ENCODE results near the gene SERPINI2. TPM values are rescaled to one million over a fixed set of nuclear protein-coding genes. Genes with fewer than 3 reads are reported as not detected.
A peak's percentile ranks its signal among the peaks of the same experiment; 100 is the strongest.

SERPINI2 gene
- total and polyA plus RNA-seq, 2 of the 13 experiments (the other 11 are each of a cell fraction or from before 2014, with no cell fraction given): not detected

DNA sequence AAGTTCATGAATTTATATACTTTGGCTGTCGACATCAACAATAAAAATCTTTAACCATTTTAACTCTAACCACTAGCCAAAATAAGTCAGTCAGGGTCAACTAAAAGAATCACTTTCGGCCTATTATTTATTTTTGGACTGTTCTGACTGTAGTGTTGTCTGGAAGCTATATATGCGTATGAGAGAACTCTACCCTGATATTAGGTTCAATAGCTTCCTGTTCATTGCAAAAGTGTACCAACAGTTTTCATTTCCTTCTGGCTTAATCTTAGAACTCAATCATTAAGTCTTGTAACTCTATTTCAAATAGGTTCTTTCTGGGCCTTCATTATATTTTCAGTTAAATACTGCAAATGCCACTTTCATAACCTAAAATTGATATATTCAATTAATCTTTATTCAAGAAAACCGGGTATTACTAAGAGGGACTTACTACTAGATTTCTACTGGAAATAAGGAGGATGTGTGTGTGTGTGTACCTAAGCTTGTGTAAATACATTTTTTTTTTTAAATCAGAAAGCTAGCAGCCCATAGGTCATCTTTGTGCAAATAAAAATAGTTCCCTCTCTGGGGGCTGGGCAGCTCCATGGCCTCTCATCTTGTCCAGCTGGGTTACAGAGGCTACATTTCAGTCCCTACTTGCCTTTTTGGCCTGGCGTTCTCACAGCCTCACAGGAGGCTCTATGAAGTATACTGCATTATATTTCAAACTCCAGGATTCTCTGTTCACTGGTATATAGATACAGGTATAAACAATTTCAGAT lies 5.8 kb downstream of the SERPINI2 start (continued):
- TF ChIP-seq FOSL2 (CRISPR knock-in tag; IDR thresholded peaks at IDR 0.05) (no peak), MAZ (IDR thresholded peaks at IDR 0.05; ENCODE audit: borderline replicate concordance, low read depth, low read length) (no peak), MAZ (CRISPR knock-in tag; IDR thresholded peaks at IDR 0.05; ENCODE audit: low read depth) (no peak), ZNF550 (CRISPR knock-in tag; IDR thresholded peaks at IDR 0.05; ENCODE audit: borderline replicate concordance) (no peak), ZNF552 (CRISPR knock-in tag; IDR thresholded peaks at IDR 0.05; ENCODE audit: borderline replicate concordance) (no peak), ZFYVE20 (CRISPR knock-in tag; IDR thresholded peaks at IDR 0.05; ENCODE audit: borderline replicate concordance, low read depth) (no peak), RCOR2 (CRISPR knock-in tag; IDR thresholded peaks at IDR 0.05) (no peak; the same call in 1 of the 2 replicates), FOXA1 (IDR thresholded peaks at IDR 0.05) (peak; percentile 84), FOXA1 (CRISPR knock-in tag; IDR thresholded peaks at IDR 0.05) (peak; percentile 74), MIER2 (CRISPR knock-in tag; IDR thresholded peaks at IDR 0.05) (no peak), NFRKB (IDR thresholded peaks at IDR 0.05) (no peak), GTF2F1 (IDR thresholded peaks at IDR 0.05; ENCODE audit: low read length) (no peak), SYNCRIP (IDR thresholded peaks at IDR 0.05; ENCODE audit: insufficient read depth, low read depth, low read length) (no peak), POLR2AphosphoS5 (IDR thresholded peaks at IDR 0.05; ENCODE audit: low read depth, low read length) (no peak), ZNF615 (CRISPR knock-in tag; IDR thresholded peaks at IDR 0.05; ENCODE audit: borderline replicate concordance) (no peak), ZNF772 (CRISPR knock-in tag; IDR thresholded peaks at IDR 0.05) (no peak), SMARCC2 (IDR thresholded peaks at IDR 0.05) (no peak), HMGA1 (CRISPR knock-in tag; conservative IDR thresholded peaks at IDR 0.05) (no peak), KDM5A (IDR thresholded peaks at IDR 0.05; ENCODE audit: borderline replicate concordance, low read length) (no peak), ZNF674 (CRISPR knock-in tag; IDR thresholded peaks at IDR 0.05; ENCODE audit: low read depth) (no peak), ZNF775 (CRISPR knock-in tag; IDR thresholded peaks at IDR 0.05; ENCODE audit: borderline replicate concordance) (no peak), U2AF1 (optimal IDR thresholded peaks at IDR 0.05; ENCODE audit: low read depth, low read length) (no peak)
- TF ChIP-seq, protein P1, sequence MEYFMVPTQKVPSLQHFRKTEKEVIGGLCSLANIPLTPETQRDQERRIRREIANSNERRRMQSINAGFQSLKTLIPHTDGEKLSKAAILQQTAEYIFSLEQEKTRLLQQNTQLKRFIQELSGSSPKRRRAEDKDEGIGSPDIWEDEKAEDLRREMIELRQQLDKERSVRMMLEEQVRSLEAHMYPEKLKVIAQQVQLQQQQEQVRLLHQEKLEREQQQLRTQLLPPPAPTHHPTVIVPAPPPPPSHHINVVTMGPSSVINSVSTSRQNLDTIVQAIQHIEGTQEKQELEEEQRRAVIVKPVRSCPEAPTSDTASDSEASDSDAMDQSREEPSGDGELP (IDR thresholded peaks at IDR 0.05; ENCODE audit: borderline replicate concordance, low read depth): peak; percentile 57
- TF ChIP-seq, protein P2, sequence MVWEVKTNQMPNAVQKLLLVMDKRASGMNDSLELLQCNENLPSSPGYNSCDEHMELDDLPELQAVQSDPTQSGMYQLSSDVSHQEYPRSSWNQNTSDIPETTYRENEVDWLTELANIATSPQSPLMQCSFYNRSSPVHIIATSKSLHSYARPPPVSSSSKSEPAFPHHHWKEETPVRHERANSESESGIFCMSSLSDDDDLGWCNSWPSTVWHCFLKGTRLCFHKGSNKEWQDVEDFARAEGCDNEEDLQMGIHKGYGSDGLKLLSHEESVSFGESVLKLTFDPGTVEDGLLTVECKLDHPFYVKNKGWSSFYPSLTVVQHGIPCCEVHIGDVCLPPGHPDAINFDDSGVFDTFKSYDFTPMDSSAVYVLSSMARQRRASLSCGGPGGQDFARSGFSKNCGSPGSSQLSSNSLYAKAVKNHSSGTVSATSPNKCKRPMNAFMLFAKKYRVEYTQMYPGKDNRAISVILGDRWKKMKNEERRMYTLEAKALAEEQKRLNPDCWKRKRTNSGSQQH (CRISPR knock-in tag; IDR thresholded peaks at IDR 0.05; ENCODE audit: low read depth): no peak
- TF ChIP-seq, protein P3, sequence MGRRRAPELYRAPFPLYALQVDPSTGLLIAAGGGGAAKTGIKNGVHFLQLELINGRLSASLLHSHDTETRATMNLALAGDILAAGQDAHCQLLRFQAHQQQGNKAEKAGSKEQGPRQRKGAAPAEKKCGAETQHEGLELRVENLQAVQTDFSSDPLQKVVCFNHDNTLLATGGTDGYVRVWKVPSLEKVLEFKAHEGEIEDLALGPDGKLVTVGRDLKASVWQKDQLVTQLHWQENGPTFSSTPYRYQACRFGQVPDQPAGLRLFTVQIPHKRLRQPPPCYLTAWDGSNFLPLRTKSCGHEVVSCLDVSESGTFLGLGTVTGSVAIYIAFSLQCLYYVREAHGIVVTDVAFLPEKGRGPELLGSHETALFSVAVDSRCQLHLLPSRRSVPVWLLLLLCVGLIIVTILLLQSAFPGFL (CRISPR knock-in tag; IDR thresholded peaks at IDR 0.05): no peak
